MCF 10A (cell line): Measurements from ENCODE around the gene MND1. TPM values are rescaled to one million over a fixed set of nuclear protein-coding genes. Genes with fewer than 3 reads are reported as not detected.
"Not testable (repeated sequence)": the region's sequence is repeated elsewhere in the genome, so short reads cannot be mapped to it uniquely, and the experiment has no call there.

Experiments used
- BruUV-seq: library from RNA; stranded (reverse); fragments of 400-500 nt; replicated peaks from 2 replicates; lab custom pipeline; 2021; lab: Mats Ljungman, UMichigan
- CTCF ChIA-PET: fragments of 300-600 bp; sonication (Branson Sonifier 250); formaldehyde crosslinking; extraction: SDS; loops from one replicate; lab custom pipeline; 2021; ENCODE audit warnings: antibody characterized with exemption, inconsistent platforms; lab: Yijun Ruan, JAX
- POLR2A ChIA-PET: fragments of 300-600, 350-650 bp; sonication (Branson Sonifier 250); formaldehyde crosslinking; extraction: SDS; loops from one replicate; lab custom pipeline; 2020; ENCODE audit warnings: antibody characterized with exemption, inconsistent platforms; lab: Yijun Ruan, JAX
- DNase-seq: peaks from one replicate; pipeline ENCODE4 v3.0.0-alpha.2; 2018; ENCODE audit not compliant: unreplicated experiment
- H3K27ac Mint-ChIP-seq: one replicate; pipeline ENCODE4 v1.8.0; 2022; ENCODE audit warnings: mild to moderate bottlenecking, low read depth, mixed read lengths; ENCODE audit not compliant: unreplicated experiment
- H3K27me3 Mint-ChIP-seq: one replicate; pipeline ENCODE4 v1.8.0; 2022; ENCODE audit warnings: mixed read lengths; ENCODE audit not compliant: insufficient read depth, unreplicated experiment
- H3K36me3 Mint-ChIP-seq: one replicate; pipeline ENCODE4 v1.8.0; 2022; ENCODE audit warnings: mild to moderate bottlenecking, moderate library complexity, mixed read lengths; ENCODE audit not compliant: insufficient read depth, unreplicated experiment
- H3K4me1 Mint-ChIP-seq: one replicate; pipeline ENCODE4 v1.8.0; 2022; ENCODE audit warnings: mixed read lengths; ENCODE audit not compliant: insufficient read depth, unreplicated experiment
- H3K4me3 Mint-ChIP-seq: one replicate; pipeline ENCODE4 v1.8.0; 2022; ENCODE audit warnings: mild to moderate bottlenecking, moderate library complexity, mixed read lengths; ENCODE audit not compliant: unreplicated experiment
- H3K9me3 Mint-ChIP-seq: one replicate; pipeline ENCODE4 v1.8.0; 2022; ENCODE audit warnings: mixed read lengths; ENCODE audit not compliant: unreplicated experiment
- CTCF ChIP-seq: fragments of 200-600 bp; IDR thresholded peaks from one replicate; pipeline ENCODE4 v1.8.0; 2022; ENCODE audit warnings: antibody characterized with exemption, mild to moderate bottlenecking; ENCODE audit not compliant: unreplicated experiment
- intact Hi-C: fragments of 100-400 bp; cut with micrococcal nuclease; formaldehyde crosslinking; loops from 2 replicates; pipeline ENCODE4 v1.14.1; 2022
- total RNA-seq: library from RNA; stranded (reverse); gene quantifications from 2 replicates; pipeline ENCODE4 v1.2.3, GENCODE V29; 2022

MND1 gene
- total RNA-seq, 1 experiment from 2014 or later, result 9.7 TPM

- Mint-ChIP-seq H3K4me3 (no peak overlapping the region), H3K27ac (no peak overlapping the region), H3K9me3 (no peaks in the 10 kb centered on the region), H3K27me3 (no peaks in the 10 kb centered on the region), H3K4me1 (no peaks in the 10 kb centered on the region), H3K36me3 (no peaks in the 10 kb centered on the region)
- no peak for TF ChIP-seq CTCF
- intact Hi-C loops, result no loop called here
- DNase-seq, result no peak
- ChIA-PET CTCF (interaction anchor here (0.6 to 0.7 kb wide), 2 partner anchors 47 to 328 kb away, joined by 3 read pairs; no protein-coding TSS in a partner anchor), POLR2A (interaction anchor here (0.5 to 1.1 kb wide), 4 partner anchors 14 to 155 kb away, joined by 3 to 4 read pairs (median 3); no protein-coding TSS in a partner anchor)
- no TSS peak for BruUV-seq
These were observed 65.5 kb downstream of the MND1 start for GRCh38 chr4:153409924-153410501.

GRCh38 chr4:153413842-153414241 is 69.4 kb downstream of the MND1 start:
- no peak for TF ChIP-seq CTCF
- ChIA-PET POLR2A (no interaction called here), CTCF (no interaction called here)
- no peak overlapping the region for H3K4me3 Mint-ChIP-seq
- H3K9me3 Mint-ChIP-seq, result no peaks in the 10 kb centered on the region
- no TSS peak for BruUV-seq
- no peak overlapping the region for H3K27ac Mint-ChIP-seq
- H3K27me3 Mint-ChIP-seq, result no peaks in the 10 kb centered on the region
- H3K36me3 Mint-ChIP-seq, result no peaks in the 10 kb centered on the region
- no peaks in the 10 kb centered on the region for H3K4me1 Mint-ChIP-seq
- intact Hi-C loops, result no loop called here
- no peak for DNase-seq

- POLR2A ChIA-PET, BruUV-seq, H3K36me3 Mint-ChIP-seq, DNase-seq, H3K9me3 Mint-ChIP-seq, H3K4me3 Mint-ChIP-seq, H3K27me3 Mint-ChIP-seq, H3K4me1 Mint-ChIP-seq, H3K27ac Mint-ChIP-seq, intact Hi-C loops: not testable (repeated sequence)
- CTCF ChIA-PET, result interaction anchor here (1.3 to 1.4 kb wide), 2 partner anchors 12 to 52 kb away, joined by 3 to 5 read pairs; no protein-coding TSS in a partner anchor
These were observed 72.0 kb downstream of the MND1 start for GRCh38 chr4:153416456-153416855.

- H3K27ac Mint-ChIP-seq, result no peak overlapping the region
- no peaks in the 10 kb centered on the region for H3K27me3 Mint-ChIP-seq
- no TSS peak for BruUV-seq
- no peak for TF ChIP-seq CTCF
- DNase-seq, result no peak
- H3K4me3 Mint-ChIP-seq, result no peak overlapping the region
- no peaks in the 10 kb centered on the region for H3K4me1 Mint-ChIP-seq
- POLR2A ChIA-PET, result interaction anchor here (0.6 to 1.5 kb wide), 4 partner anchors 35 to 330 kb away, joined by 3 to 4 read pairs (median 4); no protein-coding TSS in a partner anchor
- intact Hi-C loops, result no loop called here
- H3K9me3 Mint-ChIP-seq, result no peaks in the 10 kb centered on the region
- H3K36me3 Mint-ChIP-seq, result no peaks in the 10 kb centered on the region
- CTCF ChIA-PET, result interaction anchor here (0.6 to 1.8 kb wide), 7 partner anchors 9 to 284 kb away, joined by 3 to 6 read pairs (median 4); no protein-coding TSS in a partner anchor
These were observed 73.6 kb downstream of the MND1 start for GRCh38 chr4:153418121-153418520.
